Activated CD4-positive, alpha-beta T cell treated with anti-CD3 and anti-CD28 coated beads, Interleukin-2, amount 50 U/mL, for 4 hours (primary cell): ENCODE data around the gene MUC5B.
"Not testable (repeated sequence)": the region's sequence is repeated elsewhere in the genome, so short reads cannot be mapped to it uniquely, and the experiment has no call there.

ENCODE experiments used
- DNase-seq, 2 experiments: peaks; one replicate each; pipeline ENCODE4 v3.0.0-alpha.2; 2020

MUC5B gene

GRCh38 chr11:1254733-1255132, 31.9 kb downstream of the MUC5B start:
- no peak for DNase-seq

GRCh38 chr11:1255151-1255550, 32.3 kb downstream of the MUC5B start:
- no peak for DNase-seq

- no peak for DNase-seq
These were observed 33.6 kb downstream of the MUC5B start for GRCh38 chr11:1256257-1257045.

GRCh38 chr11:1257366-1257765, 34.5 kb downstream of the MUC5B start:
- DNase-seq, result no peak

- DNase-seq, result no peak
These were observed 35.0 kb downstream of the MUC5B start for GRCh38 chr11:1257916-1258315.

- no peak for DNase-seq
These were observed 35.7 kb downstream of the MUC5B start for GRCh38 chr11:1258401-1259075.

- no peak for DNase-seq
These were observed 36.2 kb downstream of the MUC5B start for GRCh38 chr11:1259076-1259461.

GRCh38 chr11:1259561-1259960, 36.7 kb downstream of the MUC5B start:
- DNase-seq, result no peak

- DNase-seq, result no peak
These were observed 37.2 kb downstream of the MUC5B start for GRCh38 chr11:1260023-1260501.

- no peak for DNase-seq
These were observed 37.8 kb downstream of the MUC5B start for GRCh38 chr11:1260620-1261019.

GRCh38 chr11:1261241-1262071, 38.6 kb downstream of the MUC5B start:
- DNase-seq, result no peak

- DNase-seq, result peak; percentile 86
These were observed 39.5 kb downstream of the MUC5B start for GRCh38 chr11:1262172-1263006.

- no peak for DNase-seq
These were observed 40.1 kb downstream of the MUC5B start for GRCh38 chr11:1263010-1263409.

- DNase-seq, result peak; percentile 15 to 18
These were observed 41.6 kb downstream of the MUC5B start for GRCh38 chr11:1264444-1264843.

GRCh38 chr11:1265480-1265879, 42.6 kb downstream of the MUC5B start:
- DNase-seq, result not testable (repeated sequence)

GRCh38 chr11:1266976-1267375, 44.1 kb downstream of the MUC5B start:
- DNase-seq, result not testable (repeated sequence)

- no peak for DNase-seq
These were observed 44.7 kb downstream of the MUC5B start for GRCh38 chr11:1267441-1268100.

GRCh38 chr11:1269957-1270356, 47.1 kb downstream of the MUC5B start:
- DNase-seq, result no peak

- no peak for DNase-seq
These were observed 47.6 kb downstream of the MUC5B start for GRCh38 chr11:1270476-1270875.

GRCh38 chr11:1271002-1271401, 48.1 kb downstream of the MUC5B start:
- no peak for DNase-seq

- DNase-seq, result no peak
These were observed 48.5 kb downstream of the MUC5B start for GRCh38 chr11:1271406-1271805.

GRCh38 chr11:1271927-1272326, 49.1 kb downstream of the MUC5B start:
- no peak for DNase-seq
